HG03520 (cell line): Measurements from ENCODE around the gene HOXC12.

ENCODE experiments used
- ATAC-seq: cut with Tn5 transposase; IDR thresholded peaks from one replicate; pipeline ENCODE4 v1.9.1; 2021; ENCODE audit warnings: mild to moderate bottlenecking, moderate library complexity; ENCODE audit not compliant: unreplicated experiment

The HOXC12 gene

DNA sequence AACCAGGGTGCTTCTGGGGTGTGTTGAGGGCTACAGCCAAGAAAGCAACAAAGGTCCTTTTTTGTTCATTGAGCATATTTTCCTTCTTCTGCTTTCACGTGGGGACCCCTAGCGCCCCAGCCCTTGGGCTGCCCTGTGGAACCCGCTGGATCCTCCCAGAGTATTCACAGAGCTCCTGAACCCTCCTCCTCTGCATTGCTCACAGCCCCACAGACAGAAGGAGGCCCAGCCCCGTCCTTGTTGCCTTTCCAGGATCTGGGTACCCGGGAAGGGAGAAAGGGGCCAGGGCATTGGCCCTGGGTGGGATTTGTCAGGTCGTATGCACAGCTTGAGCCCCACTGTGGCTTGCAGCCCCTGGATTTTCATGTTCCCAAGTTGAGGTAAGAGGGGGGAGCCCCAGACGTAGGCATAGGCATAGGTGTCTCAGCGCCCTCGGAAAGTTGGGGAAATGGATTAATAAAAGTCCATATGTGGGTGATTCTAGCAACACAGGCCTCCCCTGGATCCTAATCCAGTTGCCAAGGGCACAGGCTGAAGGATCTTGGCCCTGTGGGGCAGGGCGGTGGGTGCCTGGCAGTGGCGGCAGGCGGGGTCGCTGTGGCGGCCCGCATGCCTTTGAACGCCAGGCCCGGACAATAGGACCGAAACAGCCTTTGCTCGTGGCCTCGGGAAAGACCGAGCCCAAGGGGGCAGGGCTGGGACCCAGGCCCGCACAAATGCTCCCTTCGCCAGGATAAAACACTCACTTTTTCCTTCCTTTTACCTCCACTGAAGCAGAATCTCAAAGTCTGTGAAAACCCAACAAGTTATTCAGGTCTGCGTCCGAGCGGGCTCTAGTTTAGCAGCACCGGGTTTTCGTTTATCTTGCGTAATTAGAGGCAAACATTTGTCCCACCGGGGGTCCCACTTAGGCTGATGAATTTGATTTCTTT, 27.2 kb downstream of the HOXC12 start:
- ATAC-seq, result no peak

- no peak for ATAC-seq
Measured at GRCh38 chr12:53982648-53983567, 28.2 kb downstream of the HOXC12 start.

- ATAC-seq, result no peak
Measured at GRCh38 chr12:53983568-53983949, 28.9 kb downstream of the HOXC12 start.

GRCh38 chr12:53983950-53984572, 29.4 kb downstream of the HOXC12 start:
- ATAC-seq, result no peak

DNA sequence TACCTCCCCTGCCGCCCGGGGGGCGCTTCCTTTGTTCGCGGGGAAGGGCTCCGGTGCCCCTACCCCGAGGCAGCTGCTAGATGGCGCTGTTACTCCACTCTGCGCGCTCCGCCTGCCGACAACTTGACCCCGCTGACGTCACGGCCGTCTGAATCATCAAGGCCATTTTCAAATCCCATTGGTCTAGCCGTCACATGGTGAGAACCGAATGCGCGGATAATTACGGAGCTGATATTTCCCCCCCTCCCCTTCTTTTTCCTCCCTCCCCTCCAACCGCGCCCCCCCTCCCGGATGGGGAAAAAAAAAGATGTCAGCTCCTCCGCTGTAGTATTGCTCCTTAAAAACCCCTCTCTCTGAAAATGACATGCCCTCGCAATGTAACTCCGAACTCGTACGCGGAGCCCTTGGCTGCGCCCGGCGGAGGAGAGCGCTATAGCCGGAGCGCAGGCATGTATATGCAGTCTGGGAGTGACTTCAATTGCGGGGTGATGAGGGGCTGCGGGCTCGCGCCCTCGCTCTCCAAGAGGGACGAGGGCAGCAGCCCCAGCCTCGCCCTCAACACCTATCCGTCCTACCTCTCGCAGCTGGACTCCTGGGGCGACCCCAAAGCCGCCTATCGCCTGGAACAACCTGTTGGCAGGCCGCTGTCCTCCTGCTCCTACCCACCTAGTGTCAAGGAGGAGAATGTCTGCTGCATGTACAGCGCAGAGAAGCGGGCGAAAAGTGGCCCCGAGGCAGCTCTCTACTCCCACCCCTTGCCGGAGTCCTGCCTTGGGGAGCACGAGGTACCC, 30.4 kb downstream of the HOXC12 start, which contains the start of gene HOXC10:
TSS of gene HOXC10 (plus strand) at position 246 of the 791 bp plus-strand sequence. CDS start at position 360, 114 bp downstream.
- no peak for ATAC-seq

GRCh38 chr12:53985692-53985993, 30.9 kb downstream of the HOXC12 start:
- ATAC-seq, result no peak

GRCh38 chr12:53985994-53986685, 31.4 kb downstream of the HOXC12 start:
- no peak for ATAC-seq

- ATAC-seq, result no peak
Measured at GRCh38 chr12:53986686-53987483, 32.2 kb downstream of the HOXC12 start.

DNA sequence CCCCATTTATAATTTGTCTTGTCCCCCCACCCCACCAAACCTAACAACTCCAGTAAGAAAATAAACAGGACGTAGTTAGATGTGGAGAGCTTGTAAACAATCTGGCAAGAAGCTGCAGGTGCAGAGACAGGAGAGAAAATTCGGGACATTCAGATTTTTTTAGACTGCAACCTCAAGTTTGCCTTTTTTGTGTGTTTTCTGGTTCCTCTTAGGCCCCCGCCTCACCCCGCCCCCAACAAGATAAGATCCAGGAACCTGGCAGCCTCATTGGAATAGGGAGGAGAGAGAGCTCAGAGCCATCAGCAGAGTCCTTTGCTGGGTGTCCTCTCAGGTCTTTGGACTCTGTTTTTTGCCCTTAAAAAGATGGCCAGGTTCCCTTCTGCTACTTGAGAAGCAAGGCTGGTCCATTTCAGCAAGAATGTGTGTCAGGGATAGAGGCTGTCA, 33.1 kb downstream of the HOXC12 start:
- no peak for ATAC-seq

DNA sequence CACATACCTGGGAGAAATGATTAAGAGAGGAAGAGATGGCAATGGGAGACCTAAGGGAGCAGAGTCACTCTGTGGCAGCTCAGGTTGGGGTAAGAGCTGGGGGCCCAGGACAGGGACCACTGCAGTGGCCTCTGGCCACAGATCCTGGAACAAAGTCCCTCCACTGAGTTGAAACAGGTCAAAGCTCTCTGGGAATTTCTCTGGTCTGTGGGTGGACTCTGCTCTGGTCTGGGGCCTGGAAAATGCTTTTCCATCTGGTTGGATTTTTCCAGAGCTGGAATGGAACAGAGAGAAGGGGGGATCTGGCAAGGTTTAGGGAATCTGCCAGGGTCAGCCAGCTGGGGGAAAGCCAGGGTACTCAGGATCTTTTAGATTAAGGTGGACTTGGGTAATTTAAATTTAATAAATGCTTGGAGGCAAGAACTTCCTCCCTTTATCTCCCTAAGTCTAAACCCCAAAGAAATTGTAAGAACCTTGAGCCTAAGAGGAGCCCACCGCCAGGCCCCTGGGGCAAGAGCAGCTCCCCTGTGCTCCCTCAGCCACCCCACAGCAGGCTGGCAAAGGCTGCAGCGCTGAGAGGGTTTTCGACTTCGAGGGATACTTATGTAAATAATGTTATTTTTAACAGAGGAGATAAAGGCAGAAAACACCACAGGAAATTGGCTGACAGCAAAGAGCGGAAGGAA, 34.0 kb downstream of the HOXC12 start:
- ATAC-seq, result no peak

DNA sequence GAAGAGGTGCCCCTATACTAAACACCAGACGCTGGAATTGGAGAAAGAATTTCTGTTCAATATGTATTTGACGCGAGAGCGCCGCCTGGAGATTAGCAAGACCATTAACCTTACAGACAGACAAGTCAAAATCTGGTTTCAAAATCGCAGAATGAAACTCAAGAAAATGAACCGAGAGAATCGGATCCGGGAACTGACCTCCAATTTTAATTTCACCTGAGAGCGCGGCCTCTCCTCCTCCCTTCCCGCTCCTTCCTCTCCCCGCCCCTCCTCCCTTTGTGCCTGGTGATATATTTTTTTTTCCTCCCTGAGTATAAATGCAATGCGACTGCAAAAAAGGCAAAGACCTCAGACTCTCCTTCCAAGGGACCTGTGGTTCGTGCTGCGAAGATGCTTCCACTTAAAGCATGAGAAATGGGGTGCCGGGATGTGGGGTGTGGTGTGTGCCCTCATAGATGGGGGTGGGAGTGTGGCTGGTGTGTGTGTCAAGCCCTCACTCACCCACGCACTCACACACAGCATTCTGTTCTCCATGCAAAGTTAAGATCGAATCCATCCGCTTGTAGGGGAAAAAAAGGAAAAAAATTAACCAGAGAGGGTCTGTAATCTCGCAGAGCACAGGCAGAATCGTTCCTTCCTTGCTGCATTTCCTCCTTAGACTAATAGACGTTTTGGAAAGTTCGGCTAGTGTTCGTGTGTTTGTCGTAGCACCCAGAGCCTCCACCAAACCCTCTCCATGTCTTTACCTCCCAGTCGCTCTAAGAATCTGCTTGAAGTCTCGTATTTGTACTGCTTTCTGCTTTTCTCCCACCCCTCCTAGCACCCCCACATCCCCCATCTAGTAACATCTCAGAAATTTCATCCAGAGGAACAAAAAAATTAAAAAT, 34.8 kb downstream of the HOXC12 start:
- ATAC-seq, result no peak

GRCh38 chr12:53990311-53991076, 35.8 kb downstream of the HOXC12 start:
- ATAC-seq, result no peak

DNA sequence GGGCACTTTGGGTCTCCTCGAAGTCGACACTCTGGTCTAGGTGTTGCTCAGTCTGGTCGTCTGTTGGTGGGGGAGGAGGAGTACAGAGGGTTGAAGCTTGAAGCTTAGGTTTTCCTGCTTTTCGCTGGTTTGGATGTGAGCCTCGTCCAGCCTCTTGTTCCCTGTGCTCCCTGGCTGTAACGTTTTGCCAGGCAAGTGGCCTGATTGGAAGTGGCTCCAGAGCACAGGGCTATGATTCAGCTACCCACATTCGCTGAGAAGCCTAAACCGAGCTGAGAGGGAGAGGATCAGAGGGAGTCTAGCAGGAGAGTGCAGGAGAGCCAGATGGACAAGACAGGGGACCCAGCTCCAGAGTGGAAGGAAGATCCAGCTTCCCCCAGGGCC, 36.4 kb downstream of the HOXC12 start:
- ATAC-seq, result no peak

GRCh38 chr12:53992377-53992889, 37.7 kb downstream of the HOXC12 start:
- ATAC-seq, result no peak

DNA sequence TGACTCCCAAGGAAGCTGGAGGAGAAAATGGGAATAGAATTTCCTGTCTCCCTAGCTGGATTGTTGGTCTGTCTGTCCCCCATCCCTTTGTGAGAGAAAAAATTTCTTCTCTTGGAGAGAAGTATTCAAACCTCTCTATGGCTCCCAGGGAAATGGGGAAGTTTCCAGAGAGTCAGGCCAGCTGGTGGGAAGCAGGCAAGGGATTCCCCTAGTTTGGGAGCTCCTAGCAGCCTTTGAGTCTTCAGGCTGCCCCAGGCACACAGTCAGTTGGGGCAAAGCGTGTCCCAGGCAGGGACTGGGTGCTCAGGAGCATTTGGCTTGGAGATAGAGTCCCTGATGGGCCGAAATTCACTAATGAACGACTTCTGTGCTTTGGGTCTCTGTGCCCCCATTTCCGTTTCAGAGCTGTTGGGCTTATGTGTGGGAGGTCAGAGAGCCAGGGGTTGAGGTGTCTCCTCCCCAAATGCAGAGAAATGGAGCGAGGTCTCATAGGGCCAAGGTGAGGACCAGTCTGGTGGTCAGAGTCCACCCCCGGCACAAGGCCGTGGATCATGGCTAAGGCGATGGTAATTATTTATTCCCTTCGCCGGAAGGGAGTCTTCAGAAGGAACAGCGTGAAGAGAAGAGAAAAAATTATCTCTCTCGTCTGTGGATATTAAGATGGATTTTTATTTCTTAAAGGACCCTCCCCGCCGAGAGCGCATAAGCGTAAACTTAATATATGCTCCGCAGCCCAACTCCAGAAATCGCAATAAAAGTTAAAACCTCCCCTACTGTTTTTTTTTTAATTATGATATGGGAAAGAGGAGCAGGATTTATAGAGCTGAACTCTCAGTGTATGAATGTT, 38.7 kb downstream of the HOXC12 start:
- ATAC-seq, result no peak

DNA sequence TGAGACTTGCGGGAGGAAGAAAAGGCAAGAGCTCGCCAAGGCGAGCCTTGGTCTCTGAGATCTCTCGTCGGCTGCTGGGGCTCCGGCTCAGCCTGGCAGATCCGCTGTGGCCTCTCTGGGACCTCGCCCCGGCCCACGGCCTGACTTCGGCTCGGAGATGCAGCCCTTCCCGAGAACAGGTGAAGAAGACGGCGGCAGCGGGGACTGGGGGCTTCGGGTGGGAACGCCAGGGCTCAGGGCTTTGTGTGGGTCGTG, 39.2 kb downstream of the HOXC12 start:
- ATAC-seq, result no peak
